ENCODE results near the gene PGK1.
"Not testable (repeated sequence)": the region's sequence is repeated elsewhere in the genome, so short reads cannot be mapped to it uniquely, and the experiment has no call there.

Gene PGK1

DNA sequence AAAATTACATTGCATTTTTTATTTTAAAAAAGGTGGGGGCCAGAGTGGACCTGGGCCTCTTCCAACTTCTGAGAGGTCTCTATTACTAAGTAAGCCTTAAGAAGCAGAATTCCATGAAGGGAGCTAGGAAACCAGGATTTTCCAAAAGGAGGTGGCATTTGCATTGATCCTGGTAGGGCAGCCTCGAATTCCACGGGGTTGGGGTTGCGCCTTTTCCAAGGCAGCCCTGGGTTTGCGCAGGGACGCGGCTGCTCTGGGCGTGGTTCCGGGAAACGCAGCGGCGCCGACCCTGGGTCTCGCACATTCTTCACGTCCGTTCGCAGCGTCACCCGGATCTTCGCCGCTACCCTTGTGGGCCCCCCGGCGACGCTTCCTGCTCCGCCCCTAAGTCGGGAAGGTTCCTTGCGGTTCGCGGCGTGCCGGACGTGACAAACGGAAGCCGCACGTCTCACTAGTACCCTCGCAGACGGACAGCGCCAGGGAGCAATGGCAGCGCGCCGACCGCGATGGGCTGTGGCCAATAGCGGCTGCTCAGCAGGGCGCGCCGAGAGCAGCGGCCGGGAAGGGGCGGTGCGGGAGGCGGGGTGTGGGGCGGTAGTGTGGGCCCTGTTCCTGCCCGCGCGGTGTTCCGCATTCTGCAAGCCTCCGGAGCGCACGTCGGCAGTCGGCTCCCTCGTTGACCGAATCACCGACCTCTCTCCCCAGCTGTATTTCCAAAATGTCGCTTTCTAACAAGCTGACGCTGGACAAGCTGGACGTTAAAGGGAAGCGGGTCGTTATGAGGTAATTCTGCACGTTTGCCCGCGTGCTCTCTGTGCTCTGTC is at the start of gene PGK1:
Gene PGK1 (plus strand): TSS at position 626 of the 824 bp plus-strand sequence. CDS start 93 bp downstream, at position 719.
- DNase-seq, result peak; percentile 93 to 97 (median 94)

DNA sequence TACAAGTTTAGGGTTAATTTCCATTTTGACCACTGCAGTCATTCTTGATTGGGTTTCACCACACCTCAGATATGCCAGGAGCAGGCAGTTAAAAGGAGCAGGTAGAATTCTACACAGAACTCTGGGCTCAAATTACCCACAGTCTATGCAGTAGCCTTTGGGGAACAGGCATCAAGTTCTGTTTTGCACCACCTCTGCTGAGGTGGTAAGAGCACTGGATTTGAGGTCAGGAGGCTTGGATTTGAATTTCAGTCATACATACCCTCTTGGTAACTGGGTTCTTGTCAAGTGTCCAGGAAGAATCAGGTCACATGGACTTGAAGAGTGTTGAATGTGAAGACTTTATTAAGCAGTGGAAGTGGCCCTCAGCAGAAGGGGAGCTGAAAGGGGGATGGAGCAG is 40.4 kb upstream of the PGK1 start:
- no peak for DNase-seq

DNA sequence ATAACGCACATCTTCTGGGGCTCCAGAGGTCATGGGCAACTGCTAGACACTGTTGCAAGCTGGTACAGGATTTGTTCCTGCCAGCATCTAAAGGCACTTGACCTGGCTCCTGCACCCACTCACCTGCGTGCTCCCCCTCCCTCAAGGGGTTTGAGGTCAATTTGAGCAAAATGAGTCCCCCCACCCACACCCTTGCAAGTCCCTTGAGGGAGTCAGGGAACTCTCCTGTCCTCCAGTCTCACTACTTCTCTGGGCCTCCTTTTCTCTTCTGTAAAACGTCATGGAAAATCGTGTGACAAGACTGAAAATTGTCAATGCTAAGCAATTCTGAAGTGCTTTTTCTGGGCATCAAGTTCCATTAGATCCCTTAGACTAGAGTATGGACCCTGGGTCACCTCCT is 39.9 kb upstream of the PGK1 start:
- DNase-seq, result no peak

DNA sequence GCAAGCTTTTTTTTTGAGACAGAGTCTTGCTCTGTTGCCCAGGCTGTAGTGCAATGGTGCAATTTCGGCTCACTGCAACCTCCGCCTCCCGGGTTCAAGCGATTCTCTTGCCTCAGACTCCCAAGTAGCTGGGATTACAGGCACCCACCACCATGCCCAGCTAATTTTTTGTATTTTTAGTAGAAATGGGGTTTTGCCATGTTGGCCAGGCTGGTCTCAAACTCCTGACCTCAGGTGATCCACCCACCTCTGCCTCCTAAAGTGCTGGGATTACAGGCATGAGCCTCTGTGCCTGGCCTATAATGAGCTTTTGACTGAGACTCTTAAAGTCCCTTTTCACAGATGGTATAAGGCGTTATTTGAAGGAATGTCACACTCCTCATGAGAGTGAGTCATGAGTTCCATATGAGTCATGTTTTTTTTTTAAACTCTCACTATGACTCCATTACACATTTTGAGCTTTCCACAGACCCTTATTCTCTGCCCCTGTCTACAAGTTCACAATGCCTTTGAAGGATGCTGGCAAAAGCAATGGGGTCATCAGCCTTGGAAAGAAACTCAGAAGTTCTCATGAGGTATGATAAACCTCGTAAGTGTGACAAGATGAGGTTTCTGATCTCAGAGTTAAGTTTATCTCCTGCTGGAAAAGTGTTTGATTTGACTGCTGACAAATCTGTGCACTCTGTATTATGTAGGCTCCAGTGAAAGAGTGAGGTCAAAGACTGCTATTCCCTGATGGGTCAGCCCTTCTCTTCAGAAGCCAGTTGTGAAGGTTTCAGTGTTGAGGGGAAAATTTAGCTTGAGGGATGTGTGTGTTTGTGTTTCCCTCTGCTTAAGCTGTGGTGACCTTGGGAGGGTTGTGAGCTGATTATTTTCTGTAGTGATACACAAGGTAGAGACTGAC is 39.1 kb upstream of the PGK1 start:
- DNase-seq, result not testable (repeated sequence)

DNA sequence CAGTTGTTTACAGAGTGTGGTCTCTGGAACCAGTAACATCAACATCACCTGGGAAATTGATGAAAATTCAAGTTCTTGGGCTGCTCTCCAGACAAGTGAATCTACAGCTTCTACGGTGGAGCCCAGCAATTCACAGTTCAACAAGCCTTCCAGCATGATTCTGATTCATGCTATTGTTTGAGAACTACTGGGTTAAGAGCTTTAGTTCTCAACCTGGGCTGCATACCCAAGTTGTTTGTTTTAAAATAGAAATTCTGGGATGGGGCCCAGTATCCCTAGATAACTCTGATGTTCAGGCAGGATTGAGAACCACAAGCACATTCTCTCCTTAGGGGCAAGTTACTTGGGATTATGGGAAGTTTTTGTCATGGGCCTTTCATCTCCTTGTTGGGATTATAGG is 37.9 kb upstream of the PGK1 start:
- no peak for DNase-seq

DNA sequence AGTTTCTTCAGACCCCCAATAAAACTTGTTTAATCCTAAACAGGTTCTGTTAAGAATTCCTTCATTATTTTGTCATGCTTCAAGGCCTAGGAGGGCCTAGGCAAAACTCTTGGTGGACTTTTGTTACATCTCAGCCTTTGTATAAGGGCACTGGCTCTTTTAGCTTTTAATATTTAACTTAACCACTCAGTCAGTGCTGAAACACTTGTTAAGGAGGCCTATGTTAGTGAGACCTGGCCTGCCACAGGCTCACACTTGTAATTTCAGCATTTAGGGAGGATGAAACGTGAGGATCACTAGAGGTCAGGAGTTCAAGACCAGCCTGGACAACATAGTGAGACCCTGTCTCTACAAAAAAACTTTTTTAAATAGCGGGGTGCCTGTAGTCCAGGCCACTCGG is 32.7 kb upstream of the PGK1 start:
- DNase-seq, result no peak

DNA sequence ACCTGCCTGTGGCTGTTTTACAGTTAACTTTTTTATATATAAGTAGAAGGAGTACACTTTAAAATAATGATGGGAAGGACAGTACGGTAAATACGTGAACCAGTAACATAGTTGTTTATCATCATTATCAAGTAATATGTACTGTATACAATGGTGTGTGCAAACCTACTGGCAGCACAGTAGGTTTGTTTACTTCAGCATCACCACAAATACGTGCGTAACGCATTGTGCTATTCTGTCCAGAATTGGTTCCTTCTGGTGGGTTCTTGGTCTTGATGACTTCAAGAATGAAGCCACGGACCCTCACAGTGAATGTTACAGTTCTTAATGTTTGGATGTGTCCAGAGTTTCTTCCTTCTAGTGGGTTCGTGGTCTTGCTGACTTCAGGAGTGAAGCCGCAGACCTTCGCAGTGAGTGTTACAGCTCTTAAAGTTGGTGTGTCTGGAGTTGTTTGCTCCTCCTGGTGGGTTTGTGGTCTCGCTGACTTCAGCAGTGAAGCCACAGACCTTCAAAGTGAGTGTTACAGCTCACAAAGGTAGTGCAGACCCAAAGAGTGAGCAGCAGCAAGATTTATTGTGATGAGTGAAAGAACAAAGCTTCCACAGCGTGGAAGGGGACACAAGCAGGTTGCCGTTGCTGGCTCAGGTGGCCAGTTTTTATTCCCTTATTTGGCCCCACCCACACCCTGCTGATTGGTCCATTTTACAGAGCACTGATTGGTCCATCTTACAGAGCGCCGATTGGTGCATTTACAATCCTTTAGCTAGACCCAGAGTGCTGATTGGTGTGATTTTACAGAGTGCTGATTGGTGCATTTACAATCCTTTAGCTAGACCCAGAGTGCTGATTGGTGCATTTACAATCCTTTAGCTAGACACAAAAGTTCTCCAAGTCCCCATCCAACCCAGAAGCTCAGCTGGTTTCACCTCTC is 30.6 kb upstream of the PGK1 start:
- not testable (repeated sequence) for DNase-seq

DNA sequence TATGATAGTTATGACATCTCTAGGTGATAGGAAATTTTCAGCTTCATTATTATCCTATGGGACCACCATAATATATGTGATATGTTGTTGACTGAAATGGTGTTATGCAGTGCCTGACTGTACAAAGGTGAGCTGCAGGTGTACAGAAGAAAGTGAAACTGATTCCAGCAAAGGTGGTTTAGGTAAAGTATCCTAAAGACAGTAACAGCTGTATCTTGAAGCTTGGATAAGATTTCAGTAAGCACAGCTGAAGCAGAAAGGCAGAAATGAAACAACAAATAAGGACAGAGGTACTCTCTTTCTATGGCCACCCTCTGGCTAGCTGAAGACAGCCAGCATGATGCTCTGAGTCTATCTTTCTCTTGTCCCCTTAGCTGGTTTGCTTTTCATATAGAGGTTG is 30.0 kb upstream of the PGK1 start:
- DNase-seq, result no peak

DNA sequence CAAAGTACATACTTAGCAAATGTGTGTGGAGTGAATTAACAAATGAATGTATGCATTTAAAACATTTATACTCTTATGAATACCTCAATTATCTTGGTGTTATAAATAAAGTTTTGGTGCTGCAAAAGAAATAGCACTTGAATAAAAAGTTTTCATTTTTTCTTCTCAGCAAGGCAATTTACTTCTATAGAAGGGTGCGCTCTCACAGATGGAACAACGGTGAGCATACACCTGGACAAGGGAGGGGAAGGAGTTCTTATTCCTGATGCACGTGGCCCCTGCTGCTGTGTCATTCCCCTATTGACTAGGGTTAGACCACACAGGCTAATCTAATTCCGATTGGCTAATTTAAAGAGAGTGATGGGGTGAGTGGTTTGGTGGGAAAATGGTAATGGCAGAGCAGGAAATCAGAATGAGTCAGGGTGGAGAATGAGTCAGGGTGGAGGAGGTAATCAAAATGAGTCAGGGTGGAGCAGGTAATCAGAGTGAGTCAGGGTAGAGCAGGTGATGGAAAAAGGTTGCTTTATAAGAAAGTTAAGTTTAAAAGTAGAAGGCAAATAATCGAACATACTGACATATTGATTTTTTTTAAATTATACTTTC is 28.2 kb upstream of the PGK1 start:
- no peak for DNase-seq

DNA sequence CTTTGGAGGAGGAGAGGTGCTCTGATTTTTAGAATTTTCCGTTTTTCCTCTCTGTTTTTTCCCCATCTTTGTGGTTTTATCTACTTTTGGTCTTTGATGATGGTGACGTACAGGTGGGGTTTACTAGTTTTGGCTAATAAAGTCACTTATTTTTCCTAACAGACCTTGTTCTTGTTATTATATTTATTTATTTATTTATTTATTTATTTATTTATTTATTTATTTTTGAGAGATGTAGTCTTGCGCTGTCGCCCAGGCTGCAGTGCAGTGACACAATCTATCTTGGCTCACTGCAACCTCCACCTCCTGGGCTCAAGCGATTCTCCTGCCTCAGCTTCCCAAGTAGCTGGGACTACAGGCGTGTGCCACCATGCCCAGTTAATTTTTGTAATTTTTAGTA is 22.6 kb upstream of the PGK1 start:
- not testable (repeated sequence) for DNase-seq

DNA sequence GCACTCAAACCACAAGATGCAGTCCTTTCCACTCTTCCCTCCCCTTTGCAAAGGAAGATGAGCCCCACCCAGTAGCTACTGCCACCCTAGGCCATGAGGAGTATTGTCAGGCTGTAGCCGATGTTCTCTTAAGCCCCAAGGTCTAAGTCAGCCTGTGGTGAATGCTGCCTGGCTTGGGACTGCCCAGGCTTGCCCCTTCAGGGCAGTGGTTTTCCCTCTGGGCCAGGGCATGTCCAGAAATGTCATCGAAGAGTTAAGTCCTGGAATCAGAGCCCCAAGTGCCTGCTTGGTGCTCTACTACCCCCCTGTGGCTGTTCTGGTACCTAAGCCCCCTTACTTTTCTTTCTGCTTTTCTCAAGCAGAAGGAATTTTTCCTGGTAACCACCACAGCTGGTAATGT is 11.8 kb upstream of the PGK1 start:
- DNase-seq, result peak in 1 of 3 experiments; percentile 23

DNA sequence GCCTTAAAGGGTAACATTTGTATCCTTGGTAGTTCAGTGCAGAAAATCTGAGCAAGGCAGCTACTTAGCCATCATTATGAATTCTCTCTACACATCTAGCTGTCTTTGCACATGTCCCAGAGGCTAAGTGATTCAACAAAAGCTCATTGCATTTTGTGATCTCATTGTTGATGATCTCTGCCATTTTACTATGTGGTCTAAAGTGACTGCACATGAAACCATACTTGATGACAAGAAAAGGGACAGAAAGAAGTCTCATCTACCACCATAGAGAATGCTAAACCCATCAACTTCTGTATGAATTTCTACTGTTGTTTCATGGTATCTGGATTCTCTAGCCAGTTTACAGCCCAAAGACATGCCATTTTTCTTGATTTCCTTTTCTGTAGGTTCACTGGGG is 5.9 kb upstream of the PGK1 start:
- DNase-seq, result no peak

DNA sequence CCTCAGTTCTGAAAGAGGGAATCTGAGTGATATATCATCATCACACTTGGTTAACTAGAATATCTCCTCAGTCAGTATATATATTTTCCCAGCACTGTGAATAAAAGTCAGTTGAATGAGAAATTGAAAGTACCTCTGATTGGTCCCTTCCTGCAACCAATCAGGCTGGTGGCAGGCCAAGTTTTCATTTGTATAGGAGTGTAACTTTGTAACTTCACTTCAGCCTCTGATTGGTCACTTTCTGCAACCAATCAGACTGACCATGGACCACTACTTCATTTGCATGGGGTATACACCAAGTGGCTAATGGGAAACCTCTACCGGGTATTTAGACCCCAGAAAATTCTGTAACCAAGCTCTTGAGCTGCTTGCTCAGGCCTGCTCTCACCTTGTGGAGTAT is 2.0 kb upstream of the PGK1 start:
- no peak for DNase-seq

DNA sequence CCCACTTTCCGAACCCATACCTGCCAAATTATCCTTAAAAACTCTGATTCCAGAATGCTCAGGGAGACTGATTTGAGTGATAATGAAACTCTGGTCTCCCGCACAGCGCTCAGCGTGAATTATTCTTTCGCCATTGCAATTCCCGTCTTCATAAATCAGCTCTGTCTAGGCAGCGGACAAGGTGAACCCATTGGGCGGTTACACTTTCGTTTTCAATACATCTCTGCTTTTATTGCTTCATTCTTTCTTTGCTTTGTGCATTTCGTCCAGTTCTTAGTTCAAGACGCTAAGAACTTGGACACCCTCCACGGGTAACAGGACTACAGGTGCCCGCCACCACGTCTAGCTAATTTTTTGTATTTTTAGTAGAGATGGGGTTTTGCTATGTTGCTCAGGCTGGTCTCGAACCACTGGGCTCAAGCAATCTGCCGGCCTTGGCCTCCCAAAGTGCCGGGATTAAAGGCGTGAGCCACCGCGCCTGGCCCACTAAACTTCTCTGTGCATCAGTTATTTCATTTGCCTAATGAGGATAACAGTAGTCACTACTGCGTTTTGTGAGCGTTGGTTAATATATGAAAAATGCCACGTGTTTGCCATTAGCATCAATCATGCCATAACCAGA is 936 bp upstream of the PGK1 start:
- no peak for DNase-seq

DNA sequence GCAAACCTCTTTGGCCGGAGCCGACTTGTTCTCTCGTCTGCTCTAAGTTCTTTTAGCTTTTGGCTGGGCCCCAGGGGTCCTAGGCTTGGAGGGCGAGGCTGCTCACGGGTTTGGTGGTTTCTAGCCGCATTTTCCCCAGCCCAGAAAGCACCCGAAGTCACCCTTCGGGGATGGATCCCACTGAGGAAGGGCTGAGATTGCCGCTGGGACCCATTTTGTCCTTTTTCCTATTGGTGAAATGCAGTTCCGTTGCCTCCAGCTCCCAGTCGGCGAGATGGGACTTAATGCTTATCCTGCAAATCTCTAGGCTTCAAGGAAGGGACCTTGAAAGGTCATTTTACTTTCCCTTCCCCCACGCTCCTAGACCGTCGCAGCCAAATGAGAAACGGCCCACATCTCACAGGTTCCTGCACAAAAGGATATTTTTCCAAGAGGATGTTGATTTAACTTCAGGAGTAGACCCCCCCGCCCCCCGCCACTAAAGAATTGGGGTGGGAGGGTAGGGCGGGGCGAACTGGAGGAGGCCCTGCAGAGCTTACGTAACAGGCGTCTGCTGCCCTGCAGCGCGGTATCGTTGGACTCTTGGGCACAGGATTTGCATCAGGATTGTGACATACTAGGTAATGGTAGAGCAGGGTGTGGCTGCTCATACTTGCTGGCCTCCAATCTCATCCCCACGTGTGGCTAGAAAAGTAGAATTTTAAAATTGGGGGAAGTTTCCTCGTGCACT is 564 bp downstream of the PGK1 start:
- DNase-seq, result peak in 2 of 3 experiments; percentile 46 to 63

DNA sequence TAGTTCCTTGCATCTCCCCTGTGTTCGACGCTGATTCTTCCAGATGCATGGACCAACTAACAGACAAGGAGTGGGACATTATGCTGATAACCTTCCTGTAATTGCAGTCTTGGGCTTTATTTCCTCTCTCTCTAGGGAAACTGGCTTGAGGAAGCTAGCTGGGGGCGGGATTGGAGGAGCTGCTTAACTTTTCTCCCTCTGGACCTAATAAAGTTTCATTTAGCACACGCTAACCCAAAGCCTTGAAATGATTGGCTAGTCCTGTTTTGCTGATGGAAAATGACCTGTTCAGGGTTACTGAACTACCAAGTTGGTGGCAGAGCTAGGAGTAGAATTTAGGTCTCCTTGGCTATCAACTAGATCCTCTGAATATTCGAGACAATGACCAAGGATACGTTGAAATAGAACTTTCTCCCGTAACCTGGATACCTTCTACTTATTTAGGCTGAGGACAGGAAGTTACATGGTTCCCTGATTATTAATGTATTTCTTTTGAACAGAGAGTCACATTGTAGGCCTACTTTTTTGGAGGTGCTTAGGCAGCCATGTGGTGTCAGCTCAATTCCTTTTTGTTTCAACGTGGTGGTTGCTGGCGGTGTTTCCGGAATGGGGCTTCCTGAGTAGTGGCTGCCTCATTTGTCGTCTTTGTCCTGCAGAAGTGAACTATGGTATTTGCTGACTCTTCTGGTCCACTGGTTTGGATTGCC is 2.0 kb downstream of the PGK1 start:
- no peak for DNase-seq

DNA sequence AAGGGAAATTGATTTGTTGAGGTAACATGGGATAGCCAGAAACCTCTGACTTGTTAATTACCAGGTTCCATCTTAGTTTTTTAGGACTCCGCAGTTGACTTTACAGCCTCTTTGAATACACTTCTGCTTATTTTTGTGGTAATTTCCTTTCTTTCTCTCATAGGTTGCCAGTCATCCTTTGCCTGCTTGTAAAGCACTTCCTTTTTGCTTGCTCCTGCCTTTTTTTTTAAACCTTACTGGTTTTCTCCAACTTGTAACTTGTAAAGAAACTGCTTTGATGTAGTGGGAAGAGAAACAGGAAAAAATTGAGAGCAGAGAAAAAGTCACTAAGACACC is 2.6 kb downstream of the PGK1 start:
- DNase-seq, result no peak

DNA sequence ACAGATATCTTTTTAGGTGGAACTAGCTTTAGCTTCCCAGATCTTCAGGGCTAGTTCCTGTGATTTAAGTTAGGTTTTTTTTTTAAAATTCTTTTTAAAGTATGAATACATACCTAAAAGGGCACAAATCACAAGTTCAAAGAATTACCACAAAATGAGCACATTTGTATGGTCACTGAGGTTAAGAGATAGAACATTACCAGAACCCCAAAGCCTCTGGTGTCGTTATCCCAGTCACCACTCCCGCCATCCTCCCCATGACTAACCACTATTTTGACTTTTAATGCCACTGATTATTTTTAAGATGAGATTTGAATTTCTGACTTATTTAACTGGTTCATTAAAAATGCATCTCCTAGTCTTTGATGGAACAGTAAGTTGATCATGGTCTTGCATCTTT is 5.4 kb downstream of the PGK1 start:
- no peak for DNase-seq

DNA sequence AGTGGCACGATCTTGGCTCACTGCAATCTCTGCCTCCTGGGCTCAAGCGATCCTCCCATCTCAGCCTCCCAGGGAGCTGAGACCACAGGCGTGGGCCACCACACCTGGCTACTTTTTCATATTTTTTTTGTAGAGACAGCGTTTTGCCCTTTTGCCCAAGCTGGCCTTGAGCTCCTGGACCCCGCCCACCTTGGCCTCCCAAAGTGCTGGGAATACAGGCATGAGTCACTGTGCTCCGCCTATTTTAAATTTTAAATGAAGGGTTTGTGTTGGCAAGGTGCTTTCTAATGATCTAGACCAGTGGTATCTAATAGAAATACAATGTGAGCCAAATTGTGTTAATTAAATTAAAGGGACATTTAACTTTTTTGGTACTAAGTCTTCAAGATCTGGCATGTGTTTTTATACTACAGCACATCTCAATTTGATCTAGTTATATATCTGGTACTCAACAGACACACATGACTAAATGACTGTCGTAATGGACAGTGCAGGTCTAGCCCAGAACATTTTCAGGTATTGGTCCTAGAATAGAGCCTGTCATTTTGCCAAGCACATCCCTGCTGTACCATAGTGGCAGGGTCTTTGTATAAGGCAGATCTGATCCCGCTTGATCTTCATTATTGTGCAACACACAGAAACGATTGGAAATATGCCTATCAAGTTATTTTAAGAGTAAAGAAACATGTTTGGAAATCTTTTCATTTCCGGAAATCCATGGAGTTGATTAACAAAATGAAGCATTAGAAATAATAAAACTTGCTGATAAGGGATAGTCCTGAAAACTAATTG is 7.3 kb downstream of the PGK1 start:
- DNase-seq, result no peak

DNA sequence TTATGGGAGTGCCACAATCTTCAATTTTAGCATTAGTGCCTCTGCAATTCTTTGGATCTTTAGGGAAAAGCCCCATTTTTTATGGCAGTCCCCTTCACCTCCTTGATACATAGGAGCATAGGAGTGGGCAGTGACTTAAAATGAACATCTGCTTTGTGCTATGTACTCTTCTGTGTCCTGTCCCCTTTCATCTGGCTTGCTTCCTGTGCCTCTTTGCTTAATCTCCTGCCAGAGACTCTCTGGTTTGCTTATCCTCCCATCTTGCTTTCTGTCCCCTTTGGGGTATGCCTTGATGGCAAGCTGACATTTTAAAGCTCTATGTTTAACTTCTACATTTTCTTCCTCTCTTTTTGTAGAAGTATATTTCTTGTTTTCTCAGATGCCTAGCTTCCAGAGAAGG is 12.3 kb downstream of the PGK1 start:
- no peak for DNase-seq

Measured in NCI-H1417 (cell line).